IMR-90 (cell line): Measurements from ENCODE around the gene MFAP4. TPM values are rescaled to one million over a fixed set of nuclear protein-coding genes. Genes with fewer than 3 reads are reported as not detected.

Experiments
- ATAC-seq: fragments of 200-7000 bp; cut with Tn5 transposase; 2 replicates; pipeline ENCODE4 v1.9.1; 2020; ENCODE audit warnings: low read depth, mild to moderate bottlenecking, moderate library complexity
- BruUV-seq: library from RNA; stranded (reverse); fragments of 400-500 nt; replicated peaks from 2 replicates; lab custom pipeline; 2021; lab: Mats Ljungman, UMichigan
- CTCF ChIA-PET: fragments of 300-600 bp; formaldehyde crosslinking; extraction: SDS; loops from one replicate; lab custom pipeline; 2021; ENCODE audit warnings: antibody characterized with exemption; lab: Yijun Ruan, JAX
- POLR2A ChIA-PET: fragments of 300-600 bp; sonication (Branson Sonifier 250); formaldehyde crosslinking; loops from one replicate; lab custom pipeline; 2022; ENCODE audit warnings: antibody characterized with exemption; ENCODE audit not compliant: unreplicated experiment; lab: Charles Lee
- DNase-seq: peaks from one replicate; pipeline ENCODE4 v3.0.0; 2013
- H2AFZ ChIP-seq: replicated peaks from 2 replicates; pipeline ENCODE3; 2013; ENCODE audit warnings: low read length, mild to moderate bottlenecking; ENCODE audit not compliant: poor library complexity
- H2AK5ac ChIP-seq: 2 replicates; pipeline ENCODE4 v1.6.1; 2013; ENCODE audit warnings: low read depth, low read length, inconsistent platforms
- H2AK9ac ChIP-seq: replicated peaks from 2 replicates; pipeline ENCODE3; 2013; ENCODE audit warnings: mild to moderate bottlenecking, low read depth, low read length, moderate library complexity; ENCODE audit not compliant: poor library complexity
- H2BK120ac ChIP-seq: 2 replicates; pipeline ENCODE4 v1.6.1; 2013; ENCODE audit warnings: low read depth, low read length, inconsistent platforms
- H2BK15ac ChIP-seq: 3 replicates; pipeline ENCODE4 v1.6.1; 2013; ENCODE audit warnings: low read depth, low read length, inconsistent platforms
- H2BK20ac ChIP-seq: 2 replicates; pipeline ENCODE4 v1.6.1; 2013; ENCODE audit warnings: low read depth, mild to moderate bottlenecking, inconsistent platforms, low read length, moderate library complexity
- H2BK5ac ChIP-seq: 2 replicates; pipeline ENCODE4 v1.6.1; 2013; ENCODE audit warnings: mild to moderate bottlenecking, low read depth, low read length, inconsistent platforms; ENCODE audit not compliant: poor library complexity, severe bottlenecking
- H3K14ac ChIP-seq: replicated peaks from 2 replicates; pipeline ENCODE4 v1.6.1; 2013; ENCODE audit warnings: low read depth, low read length, inconsistent platforms
- H3K18ac ChIP-seq: 2 replicates; pipeline ENCODE4 v1.6.1; 2013; ENCODE audit warnings: low read depth, low read length, control low read depth
- H3K23ac ChIP-seq: 2 replicates; pipeline ENCODE4 v1.6.1; 2013; ENCODE audit warnings: low read depth, low read length, inconsistent platforms
- H3K27ac ChIP-seq: 2 replicates; pipeline ENCODE4 v1.5.1; 2013; ENCODE audit warnings: mild to moderate bottlenecking, control low read depth, low read length; ENCODE audit not compliant: insufficient read depth
- H3K27me3 ChIP-seq: 2 replicates; pipeline ENCODE4 v1.6.1; 2013; ENCODE audit warnings: low read length; ENCODE audit not compliant: control insufficient read depth, insufficient read depth
- H3K36me3 ChIP-seq: 2 replicates; pipeline ENCODE4 v1.6.1; 2013; ENCODE audit warnings: low read length, mixed read lengths; ENCODE audit not compliant: control insufficient read depth, insufficient read depth
- H3K4ac ChIP-seq: 2 replicates; pipeline ENCODE4 v1.6.1; 2013; ENCODE audit warnings: low read depth, low read length, inconsistent platforms
- H3K4me1 ChIP-seq: 2 replicates; pipeline ENCODE4 v1.6.1; 2013; ENCODE audit warnings: low read length, mixed read lengths; ENCODE audit not compliant: control insufficient read depth, insufficient read depth
- H3K4me2 ChIP-seq: 2 replicates; pipeline ENCODE4 v1.6.1; 2013; ENCODE audit warnings: low read depth, mild to moderate bottlenecking, control low read depth, low read length, moderate library complexity
- H3K4me3 ChIP-seq: 2 replicates; pipeline ENCODE4 v1.5.1; 2013; ENCODE audit warnings: low read depth, mild to moderate bottlenecking, control low read depth, low read length, moderate library complexity; ENCODE audit not compliant: insufficient read depth
- H3K56ac ChIP-seq: 2 replicates; pipeline ENCODE4 v1.6.1; 2013; ENCODE audit warnings: low read length, inconsistent platforms; ENCODE audit not compliant: insufficient read depth; ENCODE audit errors: extremely low read depth
- H3K79me1 ChIP-seq, 2 experiments: 2 replicates each; pipeline ENCODE4 v1.6.1; 2013; ENCODE audit warnings: low read length in 2 of 2, inconsistent platforms in 1 of 2, low read depth in 1 of 2
- H3K9ac ChIP-seq: 2 replicates; pipeline ENCODE4 v1.6.1; 2013; ENCODE audit warnings: low read depth, low read length, control low read depth
- H3K9me1 ChIP-seq: 2 replicates; pipeline ENCODE4 v1.6.1; 2013; ENCODE audit warnings: low read length, inconsistent platforms; ENCODE audit not compliant: insufficient read depth
- H3K9me3 ChIP-seq: 2 replicates; pipeline ENCODE4 v1.6.1; 2013; ENCODE audit warnings: low read length; ENCODE audit not compliant: control insufficient read depth, insufficient read depth
- H4K20me1 ChIP-seq: 2 replicates; pipeline ENCODE4 v1.6.1; 2013; ENCODE audit warnings: low read length, inconsistent platforms; ENCODE audit not compliant: insufficient read depth
- H4K5ac ChIP-seq: 2 replicates; pipeline ENCODE4 v1.6.1; 2013; ENCODE audit warnings: mild to moderate bottlenecking, low read depth, low read length, control low read depth
- H4K8ac ChIP-seq, 2 experiments: 2 replicates each; pipeline ENCODE4 v1.6.1; 2013; ENCODE audit warnings: low read depth in 2 of 2, low read length in 2 of 2, control low read depth in 1 of 2, inconsistent platforms in 1 of 2
- H4K91ac ChIP-seq: 2 replicates; pipeline ENCODE4 v1.6.1; 2013; ENCODE audit warnings: low read depth, low read length, inconsistent platforms; ENCODE audit not compliant: insufficient read depth
- FOS ChIP-seq: fragments of 150-350 bp; IDR thresholded peaks from 2 replicates; pipeline ENCODE4 v1.6.1; 2016; ENCODE audit warnings: low read depth, low read length
- POLR2A ChIP-seq: IDR thresholded peaks from 2 replicates; pipeline ENCODE4 v1.6.1; 2012; ENCODE audit warnings: mild to moderate bottlenecking, low read depth, low read length
- SMC3 ChIP-seq: fragments of 150-350 bp; IDR thresholded peaks from 2 replicates; pipeline ENCODE4 v1.6.1; 2016; ENCODE audit warnings: low read depth, mild to moderate bottlenecking, antibody characterized with exemption, low read length, moderate library complexity
- WGBS, 2 experiments: methylation state at CpG; one replicate each; pipeline versions ENCODE4 v1.1.5 to v1.1.7; 2013; ENCODE audit warnings: missing lambda C conversion rate in 2 of 2; ENCODE audit not compliant: insufficient read length in 1 of 2; ENCODE audit errors: extremely low coverage in 2 of 2; 5-methylcytosine and 5-hydroxymethylcytosine counted together
- dilution Hi-C: fragments of 300-500 bp; cut with HindIII; formaldehyde crosslinking; loops from one replicate; pipeline ENCODE4 v1.14.3; 2018; ENCODE audit warnings: low sequenced_read_pairs; ENCODE audit not compliant: unreplicated experiment
- in situ Hi-C: fragments of 300-500 bp; cut with MboI; formaldehyde crosslinking; loops from 3 replicates; pipeline ENCODE4 v1.14.3; 2019; ENCODE audit warnings: low sequenced_read_pairs, inconsistent platforms, mixed read lengths
- intact Hi-C: fragments of 100-400 bp; cut with micrococcal nuclease; formaldehyde crosslinking; loops from 2 replicates; pipeline ENCODE4 v1.10.0; 2022
- polyA plus RNA-seq, 3 experiments: library from polyadenylated mRNA; depleted of rRNA; stranded (reverse); fragments of >200 nt; gene quantifications; 2 replicates each; pipeline ENCODE4 v1.2.3, GENCODE V29; 2012; ENCODE audit warnings: low replicate concordance in 1 of 3
- total RNA-seq: library from RNA; depleted of rRNA; stranded (reverse); fragments of >200 nt; gene quantifications from 2 replicates; pipeline ENCODE4 v1.2.3, GENCODE V29; 2012

MFAP4 gene
- total and polyA plus RNA-seq, 2 of the 4 experiments (the other 2 are of a cell fraction), result 7.0 to 71.6 TPM

DNA sequence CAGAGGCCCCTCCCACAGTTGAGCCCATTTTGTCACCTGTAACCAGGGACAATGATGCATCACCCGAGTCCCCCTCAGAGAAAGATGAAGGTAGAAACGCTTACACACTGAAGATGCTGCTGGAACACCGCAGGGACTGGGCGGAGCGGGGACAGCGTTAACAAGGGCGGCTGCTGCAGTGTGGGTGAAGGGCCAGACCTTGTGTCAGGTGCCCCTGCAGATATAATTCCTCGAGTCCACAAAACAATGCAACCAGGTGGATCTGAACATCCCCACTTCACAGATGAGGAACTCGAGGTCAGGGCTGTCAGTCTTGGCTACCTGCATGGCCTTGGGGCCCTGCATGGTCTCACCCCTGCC, 15.0 kb downstream of the MFAP4 start:
- no peak for ATAC-seq
- ChIA-PET CTCF (no interaction called here), POLR2A (no interaction called here)
- H3K4me3 ChIP-seq, result no peak overlapping the region
- BruUV-seq, result no TSS peak
- no peaks in the 10 kb centered on the region for H3K9me3 ChIP-seq
- H2AK5ac ChIP-seq, result no peak overlapping the region
- H3K36me3 ChIP-seq, result peaks cover 2% of the 10 kb centered on the region; the same call in 1 of the 2 replicates
- H3K23ac ChIP-seq, result no peak overlapping the region
- no peak overlapping the region for H3K27ac ChIP-seq
- no peak overlapping the region for H2BK120ac ChIP-seq
- intact Hi-C loops (no loop called here), in situ Hi-C loops (no loop called here), dilution Hi-C loops (no loop called here)
- peaks cover 3% of the 10 kb centered on the region; the same call in 1 of the 2 replicates for H3K9me1 ChIP-seq
- no peak overlapping the region for H2AFZ ChIP-seq
- H3K27me3 ChIP-seq, result no peaks in the 10 kb centered on the region
- H2AK9ac ChIP-seq, result no peak overlapping the region
- no peak overlapping the region for H3K9ac ChIP-seq
- H4K20me1 ChIP-seq, result no peaks in the 10 kb centered on the region
- no peak overlapping the region for H3K4me2 ChIP-seq
- H2BK5ac ChIP-seq, result no peak overlapping the region
- H4K91ac ChIP-seq, result no peak overlapping the region
- TF ChIP-seq POLR2A, result no peak
- TF ChIP-seq FOS, result no peak
- TF ChIP-seq SMC3, result no peak
- no peak overlapping the region for H4K8ac ChIP-seq
- peaks cover 10 to 12% of the 10 kb centered on the region in 2 experiments for H3K79me1 ChIP-seq
- no peak overlapping the region for H2BK20ac ChIP-seq
- no peak overlapping the region for H3K14ac ChIP-seq
- H3K18ac ChIP-seq, result no peak overlapping the region
- H3K4me1 ChIP-seq, result 0 out of 2 replicates have a peak, but pooled peaks cover 4% of the 10 kb centered on the region
- no peak overlapping the region for H3K4ac ChIP-seq
- H3K56ac ChIP-seq, result no peak overlapping the region
- 80% methylated on average over 1 of the region's 9 CpGs; no CpG with 5 or more reads in 1 of the 2 experiments for WGBS, 2 experiments
- no peak overlapping the region for H2BK15ac ChIP-seq
- H4K5ac ChIP-seq, result no peak overlapping the region
- DNase-seq, result no peak
